DMS53 treated with DMSO at 0.1 percent for 48 hours (cell line): ENCODE results near the gene GLIPR2.
A peak's percentile ranks its signal among the peaks of the same experiment; 100 is the strongest.
"Not testable (repeated sequence)": the region's sequence is repeated elsewhere in the genome, so short reads cannot be mapped to it uniquely, and the experiment has no call there.

Experiments used
- DNase-seq: peaks from one replicate; lab custom pipeline; 2025; ENCODE audit not compliant: unreplicated experiment; lab: John Stamatoyannopoulos, UW

GLIPR2 gene

DNA sequence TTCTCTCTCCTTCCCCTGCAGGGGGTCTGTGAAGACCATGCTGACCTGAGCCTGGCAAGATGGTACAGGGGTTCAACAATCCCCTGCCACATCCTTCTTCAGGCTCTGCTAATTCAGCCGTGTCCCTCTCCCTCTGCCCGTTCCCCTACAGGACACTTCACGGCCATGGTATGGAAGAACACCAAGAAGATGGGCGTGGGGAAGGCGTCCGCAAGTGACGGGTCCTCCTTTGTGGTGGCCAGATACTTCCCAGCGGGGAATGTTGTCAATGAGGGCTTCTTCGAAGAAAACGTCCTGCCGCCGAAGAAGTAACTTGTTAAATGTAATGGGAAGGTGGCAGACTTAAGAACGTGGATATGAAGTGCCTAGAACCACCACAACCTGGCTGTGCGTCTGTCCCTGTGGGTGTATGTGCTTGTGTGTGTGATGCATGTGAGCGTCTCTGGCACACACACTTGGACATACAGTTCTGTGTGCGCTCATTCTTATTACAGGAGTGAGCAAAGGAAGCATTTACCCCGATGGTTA is 25.7 kb downstream of the GLIPR2 start:
- no peak for DNase-seq

GRCh38 chr9:36163049-36163785 is 26.7 kb downstream of the GLIPR2 start:
- DNase-seq: no peak

GRCh38 chr9:36163786-36164170 is 27.2 kb downstream of the GLIPR2 start:
- DNase-seq: no peak

- DNase-seq: no peak
These were observed 27.8 kb downstream of the GLIPR2 start for GRCh38 chr9:36164372-36164771.

- DNase-seq: no peak
These were observed 28.5 kb downstream of the GLIPR2 start for GRCh38 chr9:36164989-36165388.

DNA sequence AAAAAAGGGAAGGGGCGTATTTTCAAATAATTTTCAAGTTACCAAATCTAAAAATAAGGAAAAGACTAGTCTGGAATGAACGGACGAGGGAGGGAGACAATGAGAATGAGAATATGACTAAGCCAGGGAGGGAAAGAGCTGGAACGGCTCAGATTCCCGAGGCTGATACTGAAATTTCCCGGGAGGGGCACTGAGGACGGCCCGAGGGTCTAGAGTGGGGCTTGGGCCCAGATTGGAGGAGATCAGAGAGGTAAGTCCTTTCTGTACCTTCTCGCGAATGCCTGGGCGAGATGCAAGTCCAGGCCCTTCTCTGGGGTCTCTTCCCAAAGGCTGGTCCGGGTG is 29.3 kb downstream of the GLIPR2 start:
- no peak for DNase-seq

DNA sequence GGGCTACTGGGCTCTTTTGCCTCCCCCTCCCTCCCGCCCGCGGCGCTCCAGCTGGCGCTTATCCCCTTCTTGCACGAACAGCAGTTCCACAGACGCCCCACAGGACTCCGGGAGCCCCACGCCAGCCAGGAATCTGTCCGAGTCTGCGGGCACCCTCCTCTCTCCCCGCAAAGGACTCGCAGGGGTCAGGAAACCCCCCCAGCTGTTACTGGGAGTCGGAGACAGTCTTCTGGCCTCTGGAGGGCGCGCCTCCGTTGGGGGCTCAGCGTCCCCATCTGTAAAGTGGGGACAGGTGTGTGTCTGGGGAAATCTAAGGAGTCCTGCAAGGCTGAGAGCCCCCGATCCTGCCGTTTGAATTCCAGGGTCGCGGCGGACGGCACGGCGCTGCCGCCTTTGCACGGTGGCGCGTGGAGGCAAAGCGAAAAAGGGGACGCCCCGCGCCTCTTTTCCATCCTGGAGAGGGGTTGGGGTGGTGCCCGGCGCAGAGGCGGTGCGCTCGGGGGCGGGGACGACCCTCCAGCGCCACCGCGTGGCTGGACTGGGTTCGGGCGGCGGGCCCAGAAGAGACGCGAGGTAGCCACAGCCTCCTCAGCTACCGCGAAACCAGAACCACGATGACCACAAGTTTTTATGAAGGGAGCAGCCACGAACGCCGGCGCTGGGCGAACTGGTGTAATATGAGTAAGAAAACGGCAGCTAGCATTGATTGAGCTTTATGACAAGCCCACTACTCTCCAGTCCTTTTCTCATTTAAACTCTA is 29.8 kb downstream of the GLIPR2 start:
- DNase-seq: peak; percentile 58

DNA sequence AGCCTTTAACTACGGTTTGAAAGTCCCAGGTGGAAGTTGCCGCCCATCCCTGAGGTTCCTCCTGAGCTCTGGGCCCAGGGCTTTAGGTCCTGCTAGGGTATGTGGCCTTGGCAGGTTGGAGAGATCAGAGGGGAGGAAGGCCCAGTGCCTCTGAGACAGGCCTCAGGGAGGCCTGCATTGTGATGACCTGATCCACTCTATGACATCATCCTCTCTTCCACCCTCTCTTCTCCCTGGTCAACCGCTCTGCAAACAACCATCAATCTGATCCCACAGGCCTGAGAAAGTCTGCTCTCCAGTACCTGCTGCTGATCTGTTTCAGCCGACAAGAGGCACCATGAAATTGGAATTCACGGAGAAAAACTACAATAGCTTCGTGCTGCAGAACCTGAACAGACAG is 32.6 kb downstream of the GLIPR2 start, which contains the start of gene CCIN:
CCIN (plus strand) TSS at position 223 of the 400 bp plus-strand sequence; CDS start at position 338, 115 bp downstream.
- no peak for DNase-seq

GRCh38 chr9:36169708-36170107 is 33.2 kb downstream of the GLIPR2 start:
- DNase-seq: no peak

- DNase-seq: no peak
These were observed 34.0 kb downstream of the GLIPR2 start for GRCh38 chr9:36170531-36170930.

DNA sequence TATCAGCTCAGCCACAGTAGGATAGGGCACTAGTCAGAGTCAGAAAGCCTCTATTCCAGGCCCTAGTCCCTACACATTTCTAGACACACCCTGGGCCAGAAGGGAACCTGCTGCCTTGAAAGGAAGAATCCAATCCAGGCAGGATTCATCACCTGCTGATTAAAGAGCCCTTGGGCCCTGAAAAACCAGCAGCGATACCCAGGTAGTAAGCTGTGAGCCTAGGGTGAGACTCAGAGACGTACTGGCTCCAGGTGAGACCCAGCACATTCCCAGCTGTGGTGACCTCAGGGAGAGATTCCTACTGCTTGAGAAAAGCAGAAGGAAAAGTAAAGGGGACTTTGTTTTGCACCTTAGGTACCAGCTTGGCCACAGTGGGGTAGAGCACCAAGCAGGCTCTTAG is 37.3 kb downstream of the GLIPR2 start:
- DNase-seq: no peak

GRCh38 chr9:36174271-36174670 is 37.7 kb downstream of the GLIPR2 start:
- no peak for DNase-seq

DNA sequence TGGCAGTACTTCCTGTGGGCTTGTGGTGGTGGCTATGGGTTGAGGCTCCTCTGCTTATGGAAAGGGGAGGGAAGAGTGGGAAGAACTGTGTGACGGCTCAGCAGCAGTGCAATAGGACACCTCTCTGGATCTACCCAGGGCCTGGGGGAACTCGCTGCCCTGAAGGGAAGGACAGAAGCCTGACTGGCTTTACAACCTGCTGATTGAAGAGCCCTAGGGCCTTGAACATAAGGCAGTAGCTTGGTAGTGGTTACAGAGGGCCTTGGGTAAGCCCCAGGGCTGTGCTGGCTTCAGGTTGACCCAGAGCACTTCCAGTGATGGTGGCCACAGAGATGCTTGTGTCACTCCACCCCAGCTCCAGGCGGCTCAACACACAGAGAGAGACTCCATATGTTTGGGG is 38.2 kb downstream of the GLIPR2 start:
- DNase-seq: no peak

GRCh38 chr9:36175209-36175608 is 38.7 kb downstream of the GLIPR2 start:
- DNase-seq: not testable (repeated sequence)

DNA sequence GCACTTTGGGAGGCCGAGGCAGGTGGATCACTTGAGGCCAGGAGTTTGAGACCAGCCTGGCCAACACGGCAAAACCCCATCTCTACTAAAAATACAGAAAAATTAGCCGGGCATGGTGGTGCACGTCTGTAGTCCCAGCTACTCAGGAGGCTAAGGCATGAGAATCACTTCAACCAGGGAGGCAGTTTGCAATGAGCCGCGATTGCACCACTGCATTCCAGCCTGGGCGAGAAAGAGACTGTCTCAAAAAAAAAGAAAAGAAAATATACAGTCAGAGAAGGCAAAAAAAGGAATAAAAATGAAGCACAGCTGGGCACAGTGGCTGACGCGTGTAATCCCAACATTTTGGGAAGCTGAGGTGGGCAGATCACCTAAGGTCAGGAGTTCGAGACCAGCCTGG is 40.0 kb downstream of the GLIPR2 start:
- not testable (repeated sequence) for DNase-seq

- DNase-seq: no peak
These were observed 41.0 kb downstream of the GLIPR2 start for GRCh38 chr9:36177571-36177970.

DNA sequence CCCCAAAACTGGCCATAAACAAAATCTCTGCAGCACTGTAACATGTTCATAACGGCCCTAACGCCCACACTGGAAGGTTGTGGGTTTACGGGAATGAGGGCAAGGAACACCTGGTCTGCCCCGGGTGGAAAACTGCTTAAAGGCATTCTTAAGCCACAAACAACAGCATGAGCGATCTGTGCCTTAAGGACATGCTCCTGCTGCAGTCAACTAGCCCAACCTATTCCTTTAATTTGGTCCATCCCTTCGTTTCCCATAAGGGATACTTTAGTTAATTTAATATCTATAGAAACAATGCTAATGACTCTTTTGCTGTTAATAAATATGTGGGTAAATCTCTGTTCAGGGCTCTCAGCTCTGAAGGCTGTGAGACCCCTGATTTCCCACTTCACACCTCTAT is 43.7 kb downstream of the GLIPR2 start:
- DNase-seq: not testable (repeated sequence)

GRCh38 chr9:36187414-36187813 is 50.9 kb downstream of the GLIPR2 start:
- no peak for DNase-seq

DNA sequence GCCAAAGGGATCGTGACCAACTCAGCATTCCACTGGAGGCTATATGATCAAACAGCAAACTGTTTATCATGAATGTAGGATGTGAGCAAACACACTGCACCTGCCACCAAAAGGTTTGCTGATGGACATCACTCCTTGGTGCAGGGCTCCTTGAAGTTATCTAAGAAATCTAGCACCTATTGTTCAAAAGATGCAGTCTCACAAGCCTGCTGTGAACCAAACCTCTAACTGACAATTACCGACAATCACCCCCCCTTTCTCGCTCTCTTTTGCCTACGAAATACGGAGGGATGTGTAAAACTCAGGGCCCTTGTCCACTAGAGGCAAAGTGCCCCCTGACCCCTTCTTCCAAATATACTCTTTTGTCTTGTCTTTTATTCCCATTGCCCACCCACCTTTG is 51.7 kb downstream of the GLIPR2 start:
- no peak for DNase-seq

- DNase-seq: no peak
These were observed 53.4 kb downstream of the GLIPR2 start for GRCh38 chr9:36189976-36190375.

- DNase-seq: peak; percentile 93
These were observed 54.1 kb downstream of the GLIPR2 start, which contains the start of gene CLTA for GRCh38 chr9:36190388-36191289. TSS of gene CLTA (plus strand) at chr9:36190921. CDS start at chr9:36191057, 136 bp downstream.
